Right lobe of liver (tissue), 6 donors: Measurements from ENCODE around the gene SERINC3. TPM values are rescaled to one million over a fixed set of nuclear protein-coding genes. Genes with fewer than 3 reads are reported as not detected.

Experiments
- ATAC-seq, 4 donors: fragments of 200-7000 bp; cut with Tn5 transposase; one replicate each; pipeline ENCODE4 v1.9.1; 2020; ENCODE audit warnings: mild to moderate bottlenecking in 4 of 4, moderate library complexity in 4 of 4
- DNase-seq, 3 donors: peaks; one replicate each; pipeline ENCODE4 v3.0.0-alpha.2; 2020
- H3K27ac ChIP-seq, 3 donors: fragments of 200-600 bp; one replicate each; pipeline ENCODE4 v1.8.0; 2022
- H3K27me3 ChIP-seq, 2 donors: fragments of 200-600 bp; one replicate each; pipeline ENCODE4 v1.8.0; 2022
- H3K36me3 ChIP-seq, 4 donors: fragments of 200-600 bp; sonication (generic) in 1 of 4; one replicate each; pipeline versions ENCODE4 v1.5.1 to v1.8.0; 2017 to 2022; ENCODE audit warnings: control low read depth in 1 of 4
- H3K4me1 ChIP-seq, 4 donors: fragments of 200-600 bp; sonication (generic) in 1 of 4; one replicate each; pipeline versions ENCODE4 v1.5.1 to v1.8.0; 2017 to 2022; ENCODE audit warnings: control low read depth in 1 of 4
- H3K4me3 ChIP-seq, 3 donors: fragments of 200-600 bp; one replicate each; pipeline ENCODE4 v1.8.0; 2022
- H3K9me3 ChIP-seq, 4 donors: fragments of 200-600 bp; sonication (generic) in 1 of 4; one replicate each; pipeline versions ENCODE4 v1.5.1 to v1.8.0; 2017 to 2022; ENCODE audit warnings: control low read depth in 1 of 4
- CTCF ChIP-seq, 4 donors: fragments of 200-600 bp in 3 of 4; fragments of 450-650 bp in 1 of 4; IDR thresholded peaks; one replicate each; pipeline versions ENCODE4 v1.5.1 to v1.8.0; 2016 to 2022; ENCODE audit warnings: antibody characterized with exemption in 4 of 4, mild to moderate bottlenecking in 2 of 4
- POLR2A ChIP-seq: fragments of 450-650 bp; IDR thresholded peaks from one replicate; pipeline ENCODE4 v1.6.1; 2017; ENCODE audit warnings: antibody characterized with exemption, mild to moderate bottlenecking
- WGBS: methylation state at CpG from one replicate; pipeline ENCODE4 v1.1.6; 2018; ENCODE audit warnings: low coverage, low lambda C conversion rate; ENCODE audit not compliant: insufficient coverage; ENCODE audit errors: missing lambda C conversion rate; 5-methylcytosine and 5-hydroxymethylcytosine counted together
- intact Hi-C, 2 donors: fragments of 100-400 bp; cut with DNase I; formaldehyde crosslinking; loops; one replicate each; pipeline versions ENCODE4 v1.11.2 to v1.14.1; 2022
- total RNA-seq, 6 experiments: library from RNA; depleted of rRNA in 2 of 6; stranded (reverse); fragments of >200 nt in 2 of 6; fragmentation: NEBNext Ultra II Directional in 3 of 6; extraction: Animal tissue kit (Norgen Biotek cat#: 25700) in 3 of 6; gene quantifications; one replicate each; pipeline versions ENCODE4 v1.1.0 to v1.2.4, GENCODE V29; 2016 to 2023
- donor health status: DM: no; HTN: yes; CAD: no.
- donor health status: DM: no; HTN: no; CAD: no.
- donor health status: DM: no; HTN: no; CAD: no.
- donor health status: DM: no; HTN: yes; CAD: no.
- donor health status: DM: no; HTN: yes; CAD: no.

SERINC3 gene
- total RNA-seq, 6 experiments from 2014 or later, result 42.2 to 77.5 (median 58.5) TPM

- WGBS, result 82% methylated on average over 2 of the region's 5 CpGs
- TF ChIP-seq POLR2A, result no peak
- no peak for TF ChIP-seq CTCF (IDR thresholded peaks at IDR 0.05)
- Histone ChIP-seq H3K4me3 (no peak overlapping the region), H3K4me1 (peaks cover 0 to 7% (median 0%) of the 10 kb centered on the region in 4 donors), H3K9me3 (no peaks in the 10 kb centered on the region), H3K27me3 (no peaks in the 10 kb centered on the region), H3K36me3 (peaks cover 3 to 97% (median 27%) of the 10 kb centered on the region in 4 donors), H3K27ac (no peak overlapping the region)
- DNase-seq (no peak), ATAC-seq (no peak)
- intact Hi-C loops, result no loop called here
Measured at GRCh38 chr20:44491635-44492395, 30.1 kb downstream of the SERINC3 start.

DNA sequence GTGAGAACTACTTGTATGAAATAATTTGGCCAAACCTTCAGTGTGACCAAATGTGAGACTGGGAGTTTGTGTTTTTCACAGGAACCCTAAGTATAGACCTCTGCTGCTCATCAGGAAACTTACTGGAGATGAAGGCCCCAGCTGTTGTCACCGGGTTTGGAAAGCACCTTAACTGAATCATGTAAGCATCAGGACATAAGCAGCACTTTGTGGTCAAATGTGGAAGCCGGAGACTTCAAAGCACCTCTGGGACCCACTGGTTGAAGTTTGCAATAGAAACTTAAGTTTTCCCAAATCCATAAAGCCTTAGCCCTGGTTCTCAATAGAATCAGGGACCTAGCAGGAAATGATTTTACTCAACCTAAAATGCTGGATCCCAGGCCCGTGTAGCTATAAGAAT, 31.9 kb downstream of the SERINC3 start:
- intact Hi-C loops, result loop anchor here in 1 of 2 donors (10.0 kb wide), 1 partner anchor 275 kb away; the partner anchor contains the start of gene OSER1
- Histone ChIP-seq H3K27me3 (no peaks in the 10 kb centered on the region), H3K36me3 (peaks cover 3 to 98% (median 22%) of the 10 kb centered on the region in 4 donors), H3K27ac (no peak overlapping the region), H3K4me1 (peaks cover 0 to 1% (median 0%) of the 10 kb centered on the region in 4 donors), H3K4me3 (no peak overlapping the region), H3K9me3 (no peaks in the 10 kb centered on the region)
- DNase-seq (no peak), ATAC-seq (no peak)
- 78% methylated on average over 3 of the region's 3 CpGs for WGBS
- no peak for TF ChIP-seq CTCF (IDR thresholded peaks at IDR 0.05)
- no peak for TF ChIP-seq POLR2A

GRCh38 chr20:44489223-44489622, 32.6 kb downstream of the SERINC3 start:
- ATAC-seq, result no peak
- Histone ChIP-seq H3K4me3 (no peak overlapping the region), H3K36me3 (peaks cover 0 to 98% (median 21%) of the 10 kb centered on the region in 4 donors), H3K27ac (no peak overlapping the region), H3K27me3 (no peaks in the 10 kb centered on the region), H3K9me3 (no peaks in the 10 kb centered on the region), H3K4me1 (no peaks in the 10 kb centered on the region)
- TF ChIP-seq CTCF (IDR thresholded peaks at IDR 0.05) (no peak), POLR2A (no peak)
- 77% methylated on average over 5 of the region's 9 CpGs for WGBS
- peak in 1 of 3 donors; percentile 38 for DNase-seq
- intact Hi-C loops, result loop anchor here in 1 of 2 donors (10.0 kb wide), 1 partner anchor 274 kb away; the partner anchor contains the start of gene OSER1

GRCh38 chr20:44488551-44488950, 33.3 kb downstream of the SERINC3 start:
- TF ChIP-seq CTCF (IDR thresholded peaks at IDR 0.05) (no peak), POLR2A (no peak)
- H3K4me3 ChIP-seq, result no peak overlapping the region
- WGBS, result 95% methylated on average over 4 of the region's 5 CpGs
- H3K9me3 ChIP-seq, result no peaks in the 10 kb centered on the region
- ATAC-seq (no peak), DNase-seq (peak in 1 of 3 donors; percentile 36)
- H3K27ac ChIP-seq, result no peak overlapping the region
- no peaks in the 10 kb centered on the region for H3K27me3 ChIP-seq
- intact Hi-C loops, result loop anchor here in 1 of 2 donors (10.0 kb wide), 1 partner anchor 274 kb away; the partner anchor contains the start of gene OSER1
- peaks cover 0 to 99% (median 23%) of the 10 kb centered on the region in 4 donors for H3K36me3 ChIP-seq
- H3K4me1 ChIP-seq, result peaks cover 0 to under 1% (median 0%) of the 10 kb centered on the region in 4 donors
